Pancreas (tissue), 10 donors: ENCODE measurements around the gene ALKBH1. TPM values are rescaled to one million over a fixed set of nuclear protein-coding genes. Genes with fewer than 3 reads are reported as not detected.

Experiments used
- ATAC-seq, 4 donors: fragments of 200-7000 bp; cut with Tn5 transposase; one replicate each; pipeline versions ENCODE4 v1.8.0 to v1.9.1; 2020; ENCODE audit warnings: mild to moderate bottlenecking in 4 of 4, moderate library complexity in 4 of 4
- DNase-seq, 6 donors: peaks; one replicate each; pipeline ENCODE4 v3.0.0-alpha.2; 2020
- FAIRE-seq: peaks from 2 replicates; lab custom pipeline; 2012; peaks lifted over from hg19 to GRCh38; lab: Jason Lieb, UNC
- H3K27ac ChIP-seq, 4 donors: fragments of 200-600 bp; sonication (generic); 1 replicate in 3 of 4; 2 replicates in 1 of 4; pipeline versions ENCODE4 v1.5.0 to v1.8.0; 2020
- H3K27me3 ChIP-seq, 4 donors: fragments of 200-600 bp; one replicate each; pipeline ENCODE4 v1.8.0; 2021
- H3K36me3 ChIP-seq, 3 donors: fragments of 200-600 bp; sonication (generic) in 1 of 3; one replicate each; pipeline versions ENCODE4 v1.5.0 to v1.8.0; 2020 to 2021
- H3K4me1 ChIP-seq, 3 donors: fragments of 200-600 bp; one replicate each; pipeline ENCODE4 v1.8.0; 2021
- H3K4me3 ChIP-seq, 4 donors: fragments of 200-600 bp; sonication (generic) in 2 of 4; one replicate each; pipeline versions ENCODE4 v1.5.0 to v1.8.0; 2020 to 2021
- H3K9me3 ChIP-seq, 4 donors: fragments of 200-600 bp; one replicate each; pipeline ENCODE4 v1.8.0; 2021
- CTCF ChIP-seq, 4 donors: fragments of 200-600 bp; sonication (generic) in 3 of 4; IDR thresholded peaks; one replicate each; pipeline versions ENCODE4 v1.5.0 to v1.8.0; 2021; ENCODE audit warnings: antibody characterized with exemption in 4 of 4
- WGBS, 2 donors: extraction: QIAGEN DNeasy Blood & Tissue Kit; methylation state at CpG; one replicate each; pipeline ENCODE4 v1.1.7; 2013; 5-methylcytosine and 5-hydroxymethylcytosine counted together
- intact Hi-C, 3 donors: fragments of 100-400 bp; cut with DNase I; formaldehyde crosslinking; loops; one replicate each; pipeline versions ENCODE4 v1.11.1 to v1.14.2; 2022
- polyA plus RNA-seq, 2 donors: library from polyadenylated mRNA; stranded (reverse); fragments of 200-250 nt; gene quantifications; one replicate each; pipeline ENCODE4 v1.2.3, GENCODE V29; 2013
- total RNA-seq, 6 donors: library from RNA; stranded (reverse); fragmentation: NEBNext Ultra II Directional in 4 of 6; extraction: Animal tissue kit (Norgen Biotek cat#: 25700) in 4 of 6; gene quantifications; one replicate each; pipeline versions ENCODE4 v1.2.1 to v1.2.4, GENCODE V29; 2021 to 2023
- donor health status: healthy with polysubstance abuse.
- donor health status: DM: no; HTN: no; CAD: no; lungs with moderate emphysema.
- donor health status: DM: no; HTN: no; CAD: no.
- donor health status: control.
- donor health status: control.
- donor health status: Bipolar disorder and iron deficiency.
- donor health status: DM: yes; HTN: yes; CAD: no.
- donor health status: DM: no; HTN: no; CAD: no.
- donor health status: DM: no; HTN: no; CAD: no.
- donor health status: DM: yes; HTN: yes; CAD: no.

Gene ALKBH1
- total and polyA plus RNA-seq, 8 donors: 3.5 to 9.7 (median 5.2) TPM

- peak; percentile 23 to 73 (median 50) for ATAC-seq
- no peak for DNase-seq
- peak overlapping the region in 2 of 4 donors; percentile 20 to 28 for H3K27ac ChIP-seq
- peak overlapping the region; percentile 76 to 83 (median 77) for H3K4me3 ChIP-seq
- 0% methylated on average over 14 of the region's 14 CpGs for WGBS, 2 donors
- TF ChIP-seq CTCF (IDR thresholded peaks at IDR 0.05): no peak
- intact Hi-C loops: no loop called here
- H3K27me3 ChIP-seq: no peaks in the 10 kb centered on the region
- no peaks in the 10 kb centered on the region for H3K9me3 ChIP-seq
- H3K36me3 ChIP-seq: peaks cover 3 to 36% (median 12%) of the 10 kb centered on the region in 3 donors
- no peak for FAIRE-seq
- peaks cover 9 to 22% (median 11%) of the 10 kb centered on the region in 3 donors for H3K4me1 ChIP-seq
These were observed 484 bp downstream of the ALKBH1 start for GRCh38 chr14:77707355-77707723.

GRCh38 chr14:77691259-77691658, 16.6 kb downstream of the ALKBH1 start:
- ATAC-seq (peak in 3 of 4 donors; percentile 38 to 59 (median 57)), FAIRE-seq (no peak)

GRCh38 chr14:77682158-77682553, 25.7 kb downstream of the ALKBH1 start:
- DNase-seq (no peak), ATAC-seq (peak; percentile 80 to 89 (median 82)), FAIRE-seq (peak; percentile 34)
- Histone ChIP-seq H3K4me1 (peaks cover 5 to 7% (median 7%) of the 10 kb centered on the region in 3 donors), H3K36me3 (no peaks in the 10 kb centered on the region), H3K4me3 (no peak overlapping the region), H3K27me3 (no peaks in the 10 kb centered on the region), H3K9me3 (no peaks in the 10 kb centered on the region), H3K27ac (peak overlapping the region in 3 of 4 donors; percentile 15 to 39 (median 23))
- 27 to 36% methylated on average over 1 of the region's 1 CpG for WGBS, 2 donors
- no peak for TF ChIP-seq CTCF (IDR thresholded peaks at IDR 0.05)
- intact Hi-C loops: no loop called here

More at GRCh38 chr14:77691259-77691658, 16.6 kb downstream of the ALKBH1 start:
- Histone ChIP-seq H3K27me3 (no peaks in the 10 kb centered on the region), H3K4me1 (no peaks in the 10 kb centered on the region), H3K36me3 (peaks cover 0 to 18% (median 5%) of the 10 kb centered on the region in 3 donors), H3K4me3 (no peak overlapping the region), H3K27ac (no peak overlapping the region), H3K9me3 (no peaks in the 10 kb centered on the region)
- TF ChIP-seq CTCF (IDR thresholded peaks at IDR 0.05): no peak
- intact Hi-C loops: no loop called here
- 76 to 79% methylated on average over 2 of the region's 2 CpGs for WGBS, 2 donors
- no peak for DNase-seq

GRCh38 chr14:77681196-77682157, 26.3 kb downstream of the ALKBH1 start:
- H3K9me3 ChIP-seq: no peaks in the 10 kb centered on the region
- peak overlapping the region; percentile 15 to 45 (median 31) for H3K27ac ChIP-seq
- no peak overlapping the region for H3K4me3 ChIP-seq
- H3K4me1 ChIP-seq: peaks cover 5 to 7% (median 7%) of the 10 kb centered on the region in 3 donors
- H3K36me3 ChIP-seq: no peaks in the 10 kb centered on the region
- intact Hi-C loops: no loop called here
- no peak for FAIRE-seq
- DNase-seq: peak in 1 of 6 donors; percentile 19
- 69 to 77% methylated on average over 7 of the region's 7 CpGs for WGBS, 2 donors
- H3K27me3 ChIP-seq: no peaks in the 10 kb centered on the region
- ATAC-seq: peak; percentile 77 to 87 (median 82)
- no peak for TF ChIP-seq CTCF (IDR thresholded peaks at IDR 0.05)
